ENCODE results near the gene GMNC.
"Not testable (repeated sequence)": the region's sequence is repeated elsewhere in the genome, so short reads cannot be mapped to it uniquely, and the experiment has no call there.

The GMNC gene

GRCh38 chr3:190862209-190863118 lies at the start of gene GMNC:
Gene GMNC (minus strand): TSS chr3:190862694. CDS start chr3:190862615, 79 bp downstream.
- no peak for DNase-seq (ENCODE audit: low read depth)

GRCh38 chr3:190911382-190911781 lies 48.9 kb upstream of the GMNC start:
- no peak for DNase-seq (ENCODE audit: low read depth)

- no peak for DNase-seq (ENCODE audit: low read depth)
These were observed 47.4 kb upstream of the GMNC start for GRCh38 chr3:190909908-190910307.

- no peak for DNase-seq (ENCODE audit: low read depth)
These were observed 40.7 kb upstream of the GMNC start for GRCh38 chr3:190903156-190903555.

GRCh38 chr3:190902292-190902691 lies 39.8 kb upstream of the GMNC start:
- DNase-seq (ENCODE audit: low read depth): no peak

- DNase-seq (ENCODE audit: low read depth): no peak
These were observed 30.0 kb upstream of the GMNC start for GRCh38 chr3:190892395-190892902.

- DNase-seq (ENCODE audit: low read depth): no peak
These were observed 24.5 kb upstream of the GMNC start for GRCh38 chr3:190886945-190887344.

- no peak for DNase-seq (ENCODE audit: low read depth)
These were observed 21.7 kb upstream of the GMNC start for GRCh38 chr3:190883973-190884832.

- DNase-seq (ENCODE audit: low read depth): no peak
These were observed 20.6 kb upstream of the GMNC start for GRCh38 chr3:190883141-190883540.

- DNase-seq (ENCODE audit: low read depth): no peak
These were observed 15.4 kb upstream of the GMNC start for GRCh38 chr3:190877925-190878324.

- DNase-seq (ENCODE audit: low read depth): not testable (repeated sequence)
These were observed 13.9 kb upstream of the GMNC start for GRCh38 chr3:190876433-190876832.

- not testable (repeated sequence) for DNase-seq (ENCODE audit: low read depth)
These were observed 12.6 kb upstream of the GMNC start for GRCh38 chr3:190875061-190875460.

- DNase-seq (ENCODE audit: low read depth): no peak
These were observed 7.6 kb upstream of the GMNC start for GRCh38 chr3:190870127-190870526.

- no peak for DNase-seq (ENCODE audit: low read depth)
These were observed 4.6 kb upstream of the GMNC start for GRCh38 chr3:190867071-190867470.

GRCh38 chr3:190865828-190866227 lies 3.3 kb upstream of the GMNC start:
- DNase-seq (ENCODE audit: low read depth): no peak

GRCh38 chr3:190865419-190865818 lies 2.9 kb upstream of the GMNC start:
- DNase-seq (ENCODE audit: low read depth): no peak

- no peak for DNase-seq (ENCODE audit: low read depth)
These were observed 1.5 kb upstream of the GMNC start for GRCh38 chr3:190864002-190864401.

GRCh38 chr3:190863119-190863465 lies 598 bp upstream of the GMNC start:
- DNase-seq (ENCODE audit: low read depth): no peak

GRCh38 chr3:190860521-190860920 lies 2.0 kb downstream of the GMNC start:
- DNase-seq (ENCODE audit: low read depth): no peak

GRCh38 chr3:190855151-190855550 lies 7.3 kb downstream of the GMNC start:
- DNase-seq (ENCODE audit: low read depth): no peak

GRCh38 chr3:190854062-190854461 lies 8.4 kb downstream of the GMNC start:
- no peak for DNase-seq (ENCODE audit: low read depth)

GRCh38 chr3:190853464-190853863 lies 9.0 kb downstream of the GMNC start:
- no peak for DNase-seq (ENCODE audit: low read depth)

- no peak for DNase-seq (ENCODE audit: low read depth)
These were observed 12.9 kb downstream of the GMNC start for GRCh38 chr3:190849607-190850006.

All from stimulated activated CD8-positive, alpha-beta memory T cell treated with anti-CD3 and anti-CD28 coated beads, Interleukin-7, amount 100 ng/mL, for 24 hours (primary cell).